Measurements from ENCODE around the gene EXT2.

Gene EXT2

GRCh38 chr11:44072757-44073658 is 22.5 kb upstream of the EXT2 start:
- no peak overlapping the region for H3K4me3 ChIP-seq
- no peak overlapping the region for H3K27ac ChIP-seq
- TF ChIP-seq CTCF (IDR thresholded peaks at IDR 0.05): no peak
- no peak for DNase-seq (ENCODE audit: low spot score)

GRCh38 chr11:44078794-44079193 is 16.7 kb upstream of the EXT2 start:
- no peak for TF ChIP-seq CTCF (IDR thresholded peaks at IDR 0.05)
- no peak overlapping the region for H3K27ac ChIP-seq
- H3K4me3 ChIP-seq: no peak overlapping the region
- DNase-seq (ENCODE audit: low spot score): no peak

- H3K4me3 ChIP-seq: no peak overlapping the region
- no peak for TF ChIP-seq CTCF (IDR thresholded peaks at IDR 0.05)
- no peak overlapping the region for H3K27ac ChIP-seq
- DNase-seq (ENCODE audit: low spot score): no peak
Observed at GRCh38 chr11:44079376-44079775, 16.1 kb upstream of the EXT2 start.

GRCh38 chr11:44080951-44081350 is 14.5 kb upstream of the EXT2 start:
- TF ChIP-seq CTCF (IDR thresholded peaks at IDR 0.05): no peak
- DNase-seq (ENCODE audit: low spot score): no peak

GRCh38 chr11:44082645-44083044 is 12.8 kb upstream of the EXT2 start:
- no peak for TF ChIP-seq CTCF (IDR thresholded peaks at IDR 0.05)
- Histone ChIP-seq H3K4me3 (no peak overlapping the region), H3K27ac (no peak overlapping the region)
- DNase-seq (ENCODE audit: low spot score): no peak

More at GRCh38 chr11:44080951-44081350, 14.5 kb upstream of the EXT2 start:
- no peak overlapping the region for H3K27ac ChIP-seq
- H3K4me3 ChIP-seq: no peak overlapping the region

- no peak for TF ChIP-seq CTCF (IDR thresholded peaks at IDR 0.05)
- no peak overlapping the region for H3K4me3 ChIP-seq
- no peak for DNase-seq (ENCODE audit: low spot score)
- H3K27ac ChIP-seq: no peak overlapping the region
Observed at GRCh38 chr11:44083433-44083832, 12.0 kb upstream of the EXT2 start.

GRCh38 chr11:44083906-44084305 is 11.6 kb upstream of the EXT2 start:
- no peak for TF ChIP-seq CTCF (IDR thresholded peaks at IDR 0.05)
- Histone ChIP-seq H3K4me3 (no peak overlapping the region), H3K27ac (no peak overlapping the region)
- DNase-seq (ENCODE audit: low spot score): no peak

Measured in coronary artery (tissue), 2 donors.